ENCODE measurements around the gene DCUN1D2.
"Not testable (repeated sequence)": the region's sequence is repeated elsewhere in the genome, so short reads cannot be mapped to it uniquely, and the experiment has no call there.

DCUN1D2 gene

GRCh38 chr13:113461022-113461751, 29.3 kb downstream of the DCUN1D2 start:
- no peak for DNase-seq

- DNase-seq = no peak
Observed at GRCh38 chr13:113460599-113460998, 29.9 kb downstream of the DCUN1D2 start.

GRCh38 chr13:113460064-113460555, 30.4 kb downstream of the DCUN1D2 start:
- DNase-seq = no peak

- DNase-seq = peak; percentile 82
Observed at GRCh38 chr13:113458253-113459065, 32.1 kb downstream of the DCUN1D2 start.

- no peak for DNase-seq
Observed at GRCh38 chr13:113457510-113457909, 33.0 kb downstream of the DCUN1D2 start.

GRCh38 chr13:113456116-113456702, 34.3 kb downstream of the DCUN1D2 start:
- DNase-seq = no peak

- DNase-seq = no peak
Observed at GRCh38 chr13:113455384-113455783, 35.1 kb downstream of the DCUN1D2 start.

- no peak for DNase-seq
Observed at GRCh38 chr13:113454936-113455335, 35.6 kb downstream of the DCUN1D2 start.

GRCh38 chr13:113452942-113453901, 37.3 kb downstream of the DCUN1D2 start, which contains the start of gene ADPRHL1:
ADPRHL1 (minus strand) TSS chr13:113453488; CDS start chr13:113453437, 51 bp downstream.
- DNase-seq = no peak

- DNase-seq = no peak
Observed at GRCh38 chr13:113452466-113452865, 38.0 kb downstream of the DCUN1D2 start.

GRCh38 chr13:113451951-113452421, 38.5 kb downstream of the DCUN1D2 start:
- DNase-seq = no peak

GRCh38 chr13:113450861-113451620, 39.5 kb downstream of the DCUN1D2 start:
- not testable (repeated sequence) for DNase-seq

GRCh38 chr13:113450348-113450744, 40.2 kb downstream of the DCUN1D2 start:
- DNase-seq = not testable (repeated sequence)

- no peak for DNase-seq
Observed at GRCh38 chr13:113449693-113450347, 40.7 kb downstream of the DCUN1D2 start.

- DNase-seq = no peak
Observed at GRCh38 chr13:113448885-113449692, 41.4 kb downstream of the DCUN1D2 start.

GRCh38 chr13:113448545-113448884, 42.0 kb downstream of the DCUN1D2 start:
- DNase-seq = no peak

- no peak for DNase-seq
Observed at GRCh38 chr13:113447596-113447995, 42.9 kb downstream of the DCUN1D2 start.

GRCh38 chr13:113446488-113446854, 44.0 kb downstream of the DCUN1D2 start:
- DNase-seq = no peak

- DNase-seq = no peak
Observed at GRCh38 chr13:113445791-113446487, 44.6 kb downstream of the DCUN1D2 start.

Data from 8988T (cell line).